Gastroesophageal sphincter (tissue), 4 donors: ENCODE results near the gene ABCC12. TPM values are rescaled to one million over a fixed set of nuclear protein-coding genes. Genes with fewer than 3 reads are reported as not detected.
A peak's percentile ranks its signal among the peaks of the same experiment; 100 is the strongest.

Source experiments
- ATAC-seq: fragments of 150-250 bp; one replicate; pipeline ENCODE4 v1.9.1; 2016; ENCODE audit warnings: mild to moderate bottlenecking, moderate library complexity
- H3K27ac ChIP-seq, 4 donors: fragments of 200-600 bp; sonication (generic) in 3 of 4; 1 replicate in 3 of 4; 2 replicates in 1 of 4; pipeline ENCODE4 v1.5.1; 2016 to 2019
- H3K27me3 ChIP-seq: fragments of 200-600 bp; sonication (generic); one replicate; pipeline ENCODE4 v1.5.1; 2019
- H3K36me3 ChIP-seq, 2 donors: fragments of 200-600 bp; sonication (generic); one replicate each; pipeline ENCODE4 v1.5.1; 2019; ENCODE audit warnings: control low read depth in 1 of 2
- H3K4me1 ChIP-seq, 3 donors: fragments of 200-600 bp; sonication (generic); 1 replicate in 2 of 3; 2 replicates in 1 of 3; pipeline ENCODE4 v1.5.1; 2016 to 2019; ENCODE audit warnings: control low read depth in 2 of 3
- H3K4me3 ChIP-seq, 2 donors: fragments of 200-600 bp; sonication (generic); one replicate each; pipeline ENCODE4 v1.5.1; 2019; ENCODE audit warnings: mild to moderate bottlenecking in 1 of 2, moderate library complexity in 1 of 2
- H3K9me3 ChIP-seq, 3 donors: fragments of 200-600 bp; sonication (generic); one replicate each; pipeline ENCODE4 v1.5.1; 2017 to 2019; ENCODE audit warnings: control low read depth in 2 of 3
- CTCF ChIP-seq, 4 experiments: fragments of 200-600 bp in 2 of 4; fragments of 450-650 bp in 2 of 4; sonication (generic) in 1 of 4; IDR thresholded peaks; one replicate each; pipeline ENCODE4 v1.5.1; 2017 to 2019; ENCODE audit warnings: antibody characterized with exemption in 4 of 4, mild to moderate bottlenecking in 2 of 4, moderate library complexity in 2 of 4
- EP300 ChIP-seq: sonication (generic); formaldehyde crosslinking; IDR thresholded peaks from one replicate; pipeline ENCODE4 v1.6.1; 2017; ENCODE audit warnings: antibody characterized with exemption, mild to moderate bottlenecking
- POLR2A ChIP-seq, 2 donors: fragments of 450-650 bp; IDR thresholded peaks; one replicate each; pipeline ENCODE4 v1.6.1; 2017; ENCODE audit warnings: antibody characterized with exemption in 2 of 2, mild to moderate bottlenecking in 2 of 2, moderate library complexity in 1 of 2
- POLR2AphosphoS5 ChIP-seq: sonication (generic); formaldehyde crosslinking; IDR thresholded peaks from one replicate; pipeline ENCODE4 v1.6.1; 2017; ENCODE audit warnings: antibody characterized with exemption
- WGBS, 2 donors: methylation state at CpG; one replicate each; pipeline ENCODE4 v1.1.5; 2018; ENCODE audit warnings: low coverage in 1 of 2; 5-methylcytosine and 5-hydroxymethylcytosine counted together
- total RNA-seq, 4 donors: library from RNA; depleted of rRNA; stranded (reverse); fragments of >200 nt; gene quantifications; one replicate each; pipeline ENCODE4 v1.1.0, GENCODE V29; 2016

Gene ABCC12
- total RNA-seq, 4 donors from 2014 or later: not detected

- Histone ChIP-seq H3K9me3 (no peaks in the 10 kb centered on the region), H3K4me1 (no peaks in the 10 kb centered on the region), H3K27ac (no peak overlapping the region), H3K27me3 (peaks cover 10% of the 10 kb centered on the region), H3K4me3 (no peak overlapping the region), H3K36me3 (no peaks in the 10 kb centered on the region)
- TF ChIP-seq EP300 (no peak), POLR2AphosphoS5 (no peak), POLR2A (IDR thresholded peaks at IDR 0.05) (no peak), CTCF (IDR thresholded peaks at IDR 0.05) (no peak)
- WGBS, 2 donors: 83 to 87% methylated on average over 4 to 5 of the region's 5 CpGs
- ATAC-seq: no peak
These were observed 34.5 kb downstream of the ABCC12 start for GRCh38 chr16:48121276-48121675.

- no peak overlapping the region for H3K27ac ChIP-seq
- no peaks in the 10 kb centered on the region for H3K4me1 ChIP-seq
- peaks cover 23% of the 10 kb centered on the region for H3K27me3 ChIP-seq
- TF ChIP-seq EP300 (no peak), CTCF (IDR thresholded peaks at IDR 0.05) (no peak), POLR2A (IDR thresholded peaks at IDR 0.05) (no peak), POLR2AphosphoS5 (no peak)
- ATAC-seq: no peak
- no peaks in the 10 kb centered on the region for H3K9me3 ChIP-seq
- no peak overlapping the region for H3K4me3 ChIP-seq
- no peaks in the 10 kb centered on the region for H3K36me3 ChIP-seq
- whole genome bisulfite sequencing, 2 donors: 83 to 93% methylated on average over 1 to 2 of the region's 2 CpGs
These were observed 37.0 kb downstream of the ABCC12 start for GRCh38 chr16:48118841-48119240.

DNA sequence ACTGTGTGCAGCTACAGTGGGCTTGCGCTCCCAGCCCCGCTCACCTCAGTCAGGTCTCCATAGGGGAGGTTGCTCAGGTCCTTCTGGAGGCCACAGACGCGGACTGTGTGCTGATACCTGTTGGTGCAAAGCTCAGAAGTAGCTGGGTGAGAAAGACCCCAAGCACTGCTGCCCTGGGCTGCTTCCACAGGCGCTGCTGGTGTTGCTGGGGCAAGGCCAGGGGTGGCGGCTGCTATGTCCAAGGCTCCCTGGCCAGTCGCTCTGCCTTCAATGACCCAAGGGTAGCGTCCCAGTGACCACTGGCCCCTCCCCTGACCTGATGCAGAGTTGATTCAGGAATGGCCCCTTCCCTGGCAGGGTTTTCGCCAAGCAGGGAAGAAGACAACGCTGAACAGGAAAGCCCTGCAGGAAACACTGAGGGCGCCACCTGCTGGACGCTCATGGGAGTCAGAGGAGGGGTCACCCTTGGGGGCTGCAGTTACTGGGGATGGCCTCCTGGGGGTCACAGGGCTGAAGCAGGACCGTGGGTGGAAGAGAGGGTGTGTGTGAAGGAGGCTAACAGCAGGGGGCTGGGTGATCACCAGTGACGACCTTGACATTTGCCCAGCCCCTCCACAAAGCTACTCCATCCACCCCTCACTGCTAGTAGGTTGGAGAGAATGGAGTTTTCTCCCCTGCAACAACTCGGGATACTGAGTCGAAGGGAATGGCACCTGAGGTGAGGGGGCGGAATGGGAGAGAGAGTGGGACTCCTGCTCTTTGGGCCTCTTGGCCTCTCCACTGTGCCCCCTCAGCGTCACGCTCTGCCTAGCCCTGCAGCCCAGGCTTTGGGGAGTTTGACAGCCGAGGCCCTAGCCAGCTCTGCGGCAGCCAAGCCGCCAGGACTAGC lies 38.3 kb downstream of the ABCC12 start:
- no CpG with 5 or more reads among the region's 22 CpGs for WGBS, 2 donors
- Histone ChIP-seq H3K4me3 (no peak overlapping the region), H3K4me1 (no peaks in the 10 kb centered on the region), H3K36me3 (no peaks in the 10 kb centered on the region), H3K27ac (no peak overlapping the region), H3K27me3 (peaks cover 23% of the 10 kb centered on the region), H3K9me3 (no peaks in the 10 kb centered on the region)
- ATAC-seq: no peak
- TF ChIP-seq CTCF (IDR thresholded peaks at IDR 0.05) (peak in 2 of 4 experiments; percentile 21 to 33), EP300 (no peak), POLR2A (IDR thresholded peaks at IDR 0.05) (no peak), POLR2AphosphoS5 (no peak)

DNA sequence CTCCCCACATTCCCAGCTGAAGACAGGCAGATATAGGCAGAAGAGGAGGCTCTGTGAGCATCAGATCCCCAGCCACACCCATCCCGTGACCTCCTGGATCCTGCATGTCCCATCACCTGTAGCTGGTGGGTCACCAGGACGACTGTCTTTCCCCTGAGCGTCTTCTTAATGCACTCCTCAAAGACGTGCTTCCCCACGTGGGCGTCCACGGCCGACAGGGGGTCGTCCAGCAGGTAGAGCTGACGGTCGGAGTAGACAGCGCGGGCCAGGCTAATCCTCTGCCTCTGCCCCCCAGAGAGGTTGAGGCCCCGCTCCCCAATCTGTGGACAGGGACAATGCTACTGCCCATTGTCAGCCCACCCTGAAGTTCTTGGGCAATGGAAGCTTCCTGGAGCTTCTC lies 40.5 kb downstream of the ABCC12 start:
- ATAC-seq: no peak

More for the DNA sequence above, 40.5 kb downstream of the ABCC12 start:
- Histone ChIP-seq H3K36me3 (no peaks in the 10 kb centered on the region), H3K4me1 (no peaks in the 10 kb centered on the region), H3K27me3 (peaks cover 34% of the 10 kb centered on the region), H3K4me3 (no peak overlapping the region), H3K9me3 (no peaks in the 10 kb centered on the region), H3K27ac (no peak overlapping the region)
- TF ChIP-seq POLR2AphosphoS5 (no peak), CTCF (IDR thresholded peaks at IDR 0.05) (no peak), POLR2A (IDR thresholded peaks at IDR 0.05) (no peak), EP300 (no peak)
- WGBS, 2 donors: 67% methylated on average over 3 of the region's 14 CpGs; no CpG with 5 or more reads in 1 of the 2 donors
